Measurements from ENCODE around the gene RAB5B.
"Not testable (repeated sequence)": the region's sequence is repeated elsewhere in the genome, so short reads cannot be mapped to it uniquely, and the experiment has no call there.

The RAB5B gene

GRCh38 chr12:55978393-55978792 lies 4.5 kb downstream of the RAB5B start:
- in situ Hi-C loops (cut with HindIII; ENCODE audit: low sequenced_read_pairs), result loop anchor here (10.0 kb wide), 1 partner anchor 56 kb away; no protein-coding TSS in a partner anchor

GRCh38 chr12:55979069-55979468 lies 5.2 kb downstream of the RAB5B start:
- in situ Hi-C loops (cut with HindIII; ENCODE audit: low sequenced_read_pairs), result loop anchor here (10.0 kb wide), 1 partner anchor 56 kb away; no protein-coding TSS in a partner anchor

- in situ Hi-C loops (cut with HindIII; ENCODE audit: low sequenced_read_pairs), result not testable (repeated sequence)
Observed at GRCh38 chr12:55981882-55982281, 8.0 kb downstream of the RAB5B start.

GRCh38 chr12:55982319-55982936 lies 8.6 kb downstream of the RAB5B start:
- in situ Hi-C loops (cut with HindIII; ENCODE audit: low sequenced_read_pairs), result no loop called here

- in situ Hi-C loops (cut with HindIII; ENCODE audit: low sequenced_read_pairs), result no loop called here
Observed at GRCh38 chr12:55983232-55983842, 9.5 kb downstream of the RAB5B start.

GRCh38 chr12:55984861-55985260 lies 11.0 kb downstream of the RAB5B start:
- in situ Hi-C loops (cut with HindIII; ENCODE audit: low sequenced_read_pairs), result no loop called here

GRCh38 chr12:55985341-55985740 lies 11.5 kb downstream of the RAB5B start:
- in situ Hi-C loops (cut with HindIII; ENCODE audit: low sequenced_read_pairs), result no loop called here

GRCh38 chr12:55985976-55986375 lies 12.1 kb downstream of the RAB5B start:
- in situ Hi-C loops (cut with HindIII; ENCODE audit: low sequenced_read_pairs), result not testable (repeated sequence)

GRCh38 chr12:55991110-55991509 lies 17.2 kb downstream of the RAB5B start:
- in situ Hi-C loops (cut with HindIII; ENCODE audit: low sequenced_read_pairs), result no loop called here

- in situ Hi-C loops (cut with HindIII; ENCODE audit: low sequenced_read_pairs), result no loop called here
Observed at GRCh38 chr12:55993230-55993853, 19.5 kb downstream of the RAB5B start.

GRCh38 chr12:55995366-55995765 lies 21.5 kb downstream of the RAB5B start:
- in situ Hi-C loops (cut with HindIII; ENCODE audit: low sequenced_read_pairs), result no loop called here

- in situ Hi-C loops (cut with HindIII; ENCODE audit: low sequenced_read_pairs), result no loop called here
Observed at GRCh38 chr12:55996201-55996714, 22.4 kb downstream of the RAB5B start.

GRCh38 chr12:55996715-55997534 lies 23.0 kb downstream of the RAB5B start, which contains the start of gene SUOX:
Gene SUOX (plus strand): TSS chr12:55997276. CDS start chr12:56002222, 4,946 bp downstream.
- in situ Hi-C loops (cut with HindIII; ENCODE audit: low sequenced_read_pairs), result no loop called here

GRCh38 chr12:55997535-55997859 lies 23.6 kb downstream of the RAB5B start:
- in situ Hi-C loops (cut with HindIII; ENCODE audit: low sequenced_read_pairs), result no loop called here

GRCh38 chr12:55999522-55999921 lies 25.6 kb downstream of the RAB5B start:
- in situ Hi-C loops (cut with HindIII; ENCODE audit: low sequenced_read_pairs), result not testable (repeated sequence)

- in situ Hi-C loops (cut with HindIII; ENCODE audit: low sequenced_read_pairs), result not testable (repeated sequence)
Observed at GRCh38 chr12:55999999-56000540, 26.2 kb downstream of the RAB5B start.

GRCh38 chr12:56001487-56002100 lies 27.7 kb downstream of the RAB5B start:
- in situ Hi-C loops (cut with HindIII; ENCODE audit: low sequenced_read_pairs), result no loop called here

GRCh38 chr12:56003376-56003775 lies 29.5 kb downstream of the RAB5B start:
- in situ Hi-C loops (cut with HindIII; ENCODE audit: low sequenced_read_pairs), result not testable (repeated sequence)

GRCh38 chr12:56004211-56004610 lies 30.3 kb downstream of the RAB5B start:
- in situ Hi-C loops (cut with HindIII; ENCODE audit: low sequenced_read_pairs), result no loop called here
